Measurements from ENCODE around the gene ITGB5.
"Not testable (repeated sequence)": the region's sequence is repeated elsewhere in the genome, so short reads cannot be mapped to it uniquely, and the experiment has no call there.

Gene ITGB5

DNA sequence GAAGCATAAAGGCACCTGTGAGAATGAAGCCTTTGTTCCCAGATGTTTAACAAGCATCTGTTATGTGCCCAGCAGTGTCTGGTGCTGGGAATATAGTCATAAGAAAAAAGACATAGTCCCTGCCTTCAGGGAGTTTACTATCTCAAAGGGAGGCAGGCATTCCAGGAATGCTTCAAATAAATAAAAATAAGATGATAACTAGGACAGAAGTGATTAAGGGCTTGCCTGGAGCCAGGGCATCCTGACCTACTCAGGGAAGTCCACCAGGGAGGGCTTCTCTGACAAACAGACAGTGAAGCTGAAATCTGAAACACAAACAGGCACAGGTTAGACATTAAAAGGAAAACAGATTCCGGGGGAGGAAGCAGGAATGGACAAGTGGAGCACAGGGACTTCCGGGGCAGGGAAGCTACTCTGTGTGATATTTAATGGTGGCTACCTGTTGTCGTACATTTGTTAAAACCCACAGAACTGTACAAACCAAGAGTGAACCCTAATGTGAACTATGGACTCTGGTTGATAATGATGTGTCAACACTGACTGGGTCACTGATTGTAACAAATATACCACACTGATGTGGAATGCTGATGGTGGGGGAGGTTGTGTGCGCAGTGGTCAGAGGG, 53.3 kb downstream of the ITGB5 start:
- no peak for DNase-seq

DNA sequence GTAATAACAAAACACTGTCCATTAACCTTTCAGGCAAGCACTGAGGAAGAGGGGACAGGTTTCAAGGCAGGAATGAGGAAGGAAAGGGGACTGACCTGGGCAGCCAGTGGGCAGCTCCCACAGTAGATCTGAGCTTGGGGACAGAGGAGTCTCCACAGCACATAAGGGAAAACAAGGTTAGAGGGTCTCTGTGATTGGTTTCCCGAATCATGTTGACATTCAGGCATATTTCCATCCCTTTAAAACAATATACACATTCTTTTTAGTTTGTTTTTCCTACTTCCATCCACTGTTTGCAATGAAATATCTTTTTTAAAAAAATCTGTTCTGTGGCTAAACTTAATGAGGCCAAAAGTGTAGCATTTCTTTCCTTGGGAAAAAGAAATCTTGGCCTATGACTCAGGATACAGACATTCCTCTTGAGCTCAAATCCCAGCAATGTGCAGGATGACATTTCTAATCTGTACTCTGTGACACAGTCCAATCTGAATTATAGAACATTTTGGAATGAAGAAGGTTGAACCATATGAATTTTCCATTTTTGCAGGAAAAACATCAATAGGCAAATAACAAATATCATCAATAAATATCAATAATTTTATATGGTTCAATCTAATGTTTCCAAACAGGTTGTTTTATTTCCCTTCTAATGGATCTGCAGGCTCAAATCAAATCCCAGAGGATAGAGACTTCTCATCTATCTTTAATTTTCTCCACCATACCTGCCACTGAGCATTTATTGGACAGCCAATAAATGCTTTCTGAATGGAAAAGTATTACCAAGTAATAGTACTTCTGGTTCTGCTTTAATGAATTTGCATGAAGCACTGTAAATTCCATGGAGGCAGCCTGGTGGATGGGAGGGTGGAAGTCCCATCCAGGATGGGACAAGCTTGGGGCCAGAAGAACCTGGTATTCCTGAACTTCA, 54.1 kb downstream of the ITGB5 start:
- no peak for DNase-seq

DNA sequence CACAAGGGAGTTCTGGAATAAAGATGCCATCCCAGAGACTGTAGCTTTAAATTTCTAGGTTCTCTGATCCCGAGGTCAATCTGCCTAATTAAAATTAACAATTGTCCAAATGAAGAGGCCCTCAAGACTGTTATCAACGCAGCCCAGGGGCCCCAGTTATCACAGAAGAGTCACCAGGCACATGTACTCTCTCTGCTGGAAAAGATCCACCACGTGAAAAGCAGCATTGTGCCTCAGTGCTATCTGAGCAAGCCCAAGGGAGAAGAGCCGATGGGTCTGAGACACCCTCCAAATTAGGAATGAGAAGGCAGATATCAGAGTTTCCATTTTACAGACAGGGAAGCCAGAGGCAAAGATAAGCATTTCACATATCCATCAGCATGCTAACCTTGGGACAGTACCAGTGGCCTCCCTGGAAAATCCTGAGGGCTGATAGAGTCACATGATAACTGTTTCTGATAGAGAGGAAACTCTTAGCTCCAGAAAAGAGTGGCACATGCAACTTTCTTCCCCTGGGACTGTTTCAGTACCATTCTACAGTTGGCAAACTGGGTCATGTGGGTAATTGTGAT, 55.5 kb downstream of the ITGB5 start:
- DNase-seq: no peak

DNA sequence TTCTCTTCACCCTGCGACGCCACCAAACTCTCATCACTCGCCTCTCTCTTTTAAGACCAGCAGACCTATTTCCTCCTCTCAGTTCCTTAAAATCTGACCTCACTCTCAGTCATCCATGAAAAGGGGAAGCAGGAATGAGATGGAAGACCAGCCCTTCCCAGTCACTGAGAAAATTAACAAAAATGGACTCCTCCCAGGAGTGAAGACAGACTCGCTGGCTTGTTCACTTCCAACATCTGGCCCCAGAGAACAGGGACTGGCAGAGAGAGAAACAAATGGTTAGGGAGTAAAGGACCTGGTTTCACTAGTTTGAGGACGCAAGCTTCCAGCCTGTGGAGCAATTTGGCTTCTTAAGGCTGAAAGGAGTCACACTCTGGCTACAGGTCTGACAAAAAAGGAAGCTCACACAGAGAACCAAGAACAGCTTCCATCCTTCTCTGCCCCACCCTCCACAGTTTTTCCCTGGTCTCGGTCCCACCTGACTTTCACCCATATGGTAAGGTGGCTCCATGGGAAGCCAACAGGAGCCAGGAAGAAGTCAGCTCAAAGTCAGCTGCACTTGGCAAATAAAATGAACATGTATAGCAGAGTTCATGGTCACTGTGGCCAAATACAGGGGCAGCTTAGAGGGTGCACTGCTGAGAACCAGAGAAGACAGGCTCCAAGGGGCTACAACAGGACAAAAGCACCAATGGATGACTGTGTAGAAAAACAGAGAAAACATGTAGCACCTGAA, 57.2 kb downstream of the ITGB5 start:
- DNase-seq: no peak

DNA sequence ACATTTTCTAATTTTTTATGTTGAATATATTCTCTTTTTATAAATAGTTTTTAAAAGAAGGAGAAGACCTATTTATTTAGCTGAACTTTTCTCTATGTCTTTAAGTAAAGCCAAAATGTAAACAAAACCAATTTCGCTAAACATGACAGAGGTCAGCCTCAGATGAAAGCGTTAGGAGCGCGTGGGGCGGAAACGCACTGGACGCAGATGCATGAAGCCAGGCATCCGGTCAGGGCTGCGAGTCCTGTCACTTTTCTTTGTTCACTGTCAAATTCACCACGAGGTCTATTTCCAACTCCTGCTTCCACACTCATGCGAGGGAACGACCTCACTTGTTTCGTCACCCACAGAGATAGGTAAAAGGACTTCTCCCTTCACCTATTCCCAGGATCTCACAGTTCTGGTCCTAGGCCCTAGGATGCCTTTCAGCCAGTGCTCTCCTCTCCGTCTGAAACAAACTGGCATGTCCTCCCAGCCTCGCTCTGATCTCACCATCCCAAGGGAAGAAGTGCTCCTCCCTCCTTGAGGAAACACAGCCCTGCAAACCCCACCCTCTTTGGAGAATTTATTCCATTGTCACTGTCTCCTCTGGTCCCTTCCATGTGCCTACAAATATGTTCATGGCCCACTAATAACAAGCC, 57.9 kb downstream of the ITGB5 start:
- DNase-seq: no peak

DNA sequence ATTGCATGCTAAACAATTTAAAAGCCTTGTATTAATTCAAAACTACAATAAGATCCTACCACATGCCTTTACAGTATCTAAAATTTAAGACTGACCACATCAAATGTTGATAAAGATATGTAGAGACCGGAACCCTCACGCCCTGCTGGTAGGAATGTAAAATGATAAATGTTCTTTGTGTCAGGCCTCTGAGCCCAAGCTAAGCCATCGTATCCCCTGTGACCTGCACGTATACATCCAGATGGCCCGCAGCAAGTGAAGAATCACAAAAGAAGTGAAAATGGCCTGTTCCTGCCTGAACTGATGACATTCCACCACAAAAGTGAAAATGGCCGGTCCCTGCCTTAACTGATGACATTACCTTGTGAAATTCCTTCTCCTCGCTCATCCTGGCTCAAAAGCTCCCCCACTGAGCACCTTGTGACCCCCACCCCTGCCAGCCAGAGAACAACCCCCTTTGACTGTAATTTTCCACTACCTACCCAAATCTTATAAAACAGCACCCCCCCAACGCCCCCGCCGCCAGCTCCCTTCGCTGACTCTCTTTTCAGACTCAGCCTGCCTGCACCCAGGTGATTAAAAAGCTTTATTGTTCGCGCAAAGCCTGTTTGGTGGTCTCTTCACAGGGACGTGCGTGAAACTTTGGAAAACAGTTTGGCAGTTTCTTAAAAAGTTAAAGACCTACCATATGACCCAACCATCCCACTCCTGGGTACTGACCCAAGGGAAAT, 59.5 kb downstream of the ITGB5 start:
- not testable (repeated sequence) for DNase-seq

DNA sequence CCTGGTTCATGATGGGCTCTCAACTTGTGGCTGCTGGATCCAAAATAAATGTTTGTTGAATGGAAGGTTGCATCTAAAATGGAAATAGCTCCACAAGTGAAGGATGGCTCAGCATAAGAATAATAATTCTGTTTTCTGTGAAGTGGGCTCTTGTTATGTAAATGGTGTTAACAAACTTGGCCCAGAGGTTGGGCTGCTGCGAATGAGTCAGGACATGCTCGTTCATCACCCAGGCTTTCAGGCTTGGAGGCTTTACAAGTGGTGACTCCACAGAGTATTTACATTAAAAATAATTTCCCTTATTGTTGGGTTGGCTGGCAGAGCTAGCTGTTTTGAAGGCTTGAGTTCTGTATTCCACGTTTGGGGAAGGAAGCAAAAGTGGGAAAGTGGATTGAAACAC, 60.5 kb downstream of the ITGB5 start:
- no peak for DNase-seq

DNA sequence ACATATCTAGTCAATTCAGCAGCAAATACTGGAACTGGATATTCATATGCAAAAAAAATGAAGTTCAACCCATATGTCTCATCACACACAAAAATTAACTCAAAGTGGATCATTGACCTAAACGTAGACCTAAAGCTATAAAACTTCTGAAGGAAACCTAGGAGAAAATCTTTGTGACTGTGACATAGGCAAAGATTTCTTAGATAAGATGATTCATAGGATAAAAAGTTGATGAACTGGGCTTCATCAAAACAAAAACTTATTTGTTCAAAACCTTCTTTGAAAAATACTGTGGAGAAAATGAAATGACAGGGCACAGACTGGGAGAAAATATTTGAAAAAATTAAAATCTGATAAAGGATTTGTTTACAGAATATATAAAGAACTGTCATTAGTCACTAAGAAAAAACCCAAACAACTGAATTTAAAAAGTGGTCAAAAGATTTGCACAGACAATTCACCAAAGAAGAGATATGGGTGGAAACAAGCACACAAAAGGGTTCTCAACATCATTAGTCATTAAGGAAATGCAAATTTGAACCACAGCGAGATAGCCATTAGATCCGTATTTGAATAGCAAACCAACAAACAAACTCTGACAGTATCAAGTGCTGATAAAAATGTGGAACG, 62.8 kb downstream of the ITGB5 start:
- DNase-seq: no peak

DNA sequence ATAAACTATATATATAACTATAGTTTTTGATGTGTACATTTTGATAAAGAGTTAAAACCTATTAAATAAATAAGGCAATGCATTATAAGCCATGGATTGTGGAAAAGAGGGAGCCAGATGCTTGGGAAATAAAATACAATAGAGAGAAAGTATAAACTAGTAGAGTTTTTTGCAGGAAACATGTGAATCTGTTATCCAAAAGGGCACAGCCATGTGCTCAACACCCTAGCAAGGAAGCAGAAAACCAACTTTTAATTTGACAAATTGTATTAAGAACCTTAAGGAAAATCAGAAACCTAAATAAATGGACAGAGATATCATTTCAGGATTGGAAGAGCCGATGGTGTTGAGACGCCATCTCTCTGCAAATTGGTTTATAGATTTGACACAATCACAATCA, 63.5 kb downstream of the ITGB5 start:
- no peak for DNase-seq

DNA sequence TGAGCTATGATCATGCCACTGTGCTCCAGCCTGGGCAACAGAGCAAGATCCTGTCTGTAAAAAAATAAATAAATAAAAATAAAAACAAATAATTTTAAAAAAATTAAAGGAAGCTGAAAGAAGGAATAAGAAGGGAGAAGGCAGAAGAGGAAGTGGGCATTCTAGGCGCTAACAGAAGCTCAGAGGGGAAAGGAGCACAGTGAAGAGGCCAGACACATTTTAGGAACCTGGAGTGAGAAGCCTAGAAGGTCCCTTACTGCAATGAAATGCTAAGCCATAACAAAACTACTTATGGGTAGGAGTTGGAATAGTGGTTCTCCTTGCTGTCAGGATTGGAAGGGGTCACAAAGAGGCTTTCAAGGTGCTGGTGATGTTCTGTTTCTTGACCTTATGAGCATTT, 64.0 kb downstream of the ITGB5 start:
- DNase-seq: no peak

DNA sequence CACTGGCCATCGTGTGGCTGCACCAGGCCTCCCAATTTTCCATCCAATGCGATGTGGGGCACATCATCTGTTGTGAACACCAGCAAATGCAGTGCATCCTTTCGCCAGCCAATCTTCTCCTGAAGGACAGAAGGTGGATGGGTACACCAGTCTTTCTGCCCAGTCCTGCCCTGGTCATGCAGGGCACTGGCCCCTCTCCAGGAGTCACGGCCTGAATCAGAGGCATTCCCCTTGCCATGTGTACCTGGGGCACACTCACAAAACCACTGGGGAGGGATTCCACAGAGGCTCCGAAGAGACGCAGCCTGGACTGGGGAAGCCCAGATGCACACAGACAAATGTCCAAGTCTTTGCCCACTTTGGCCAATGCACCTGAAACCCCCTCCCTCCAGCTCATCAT, 65.8 kb downstream of the ITGB5 start:
- no peak for DNase-seq

DNA sequence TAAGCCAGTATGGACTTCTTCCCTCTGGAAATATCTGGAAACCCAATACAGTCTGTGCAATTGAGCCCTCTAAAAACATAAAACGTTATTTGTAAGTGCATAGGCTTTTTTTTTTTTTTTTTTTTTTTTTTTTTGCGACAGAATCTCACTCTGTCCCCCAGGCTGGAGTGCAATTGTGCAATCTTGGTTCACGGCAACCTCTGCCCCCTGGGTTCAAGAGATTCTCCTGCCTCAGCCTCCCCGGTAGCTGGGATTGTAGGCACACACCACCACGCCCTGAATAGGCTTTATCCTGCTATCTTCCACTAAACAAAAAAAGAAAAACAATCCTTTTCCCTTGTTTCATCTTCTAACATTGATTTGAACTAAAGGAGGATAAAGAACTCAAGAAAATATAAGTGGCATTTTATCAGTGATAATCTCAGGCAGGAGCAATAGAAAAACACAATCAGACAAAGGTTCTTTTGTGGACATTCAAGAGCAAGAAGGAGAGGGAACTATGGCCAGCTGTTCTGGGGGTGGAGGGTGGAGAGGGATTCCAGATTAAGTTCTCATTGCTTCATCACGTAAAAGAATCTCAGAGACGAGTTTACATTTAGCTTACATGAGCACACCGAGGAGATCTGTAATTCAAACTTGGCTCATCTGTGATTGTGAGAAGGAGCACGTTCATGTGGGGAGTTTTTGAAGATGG, 68.6 kb downstream of the ITGB5 start:
- no peak for DNase-seq

DNA sequence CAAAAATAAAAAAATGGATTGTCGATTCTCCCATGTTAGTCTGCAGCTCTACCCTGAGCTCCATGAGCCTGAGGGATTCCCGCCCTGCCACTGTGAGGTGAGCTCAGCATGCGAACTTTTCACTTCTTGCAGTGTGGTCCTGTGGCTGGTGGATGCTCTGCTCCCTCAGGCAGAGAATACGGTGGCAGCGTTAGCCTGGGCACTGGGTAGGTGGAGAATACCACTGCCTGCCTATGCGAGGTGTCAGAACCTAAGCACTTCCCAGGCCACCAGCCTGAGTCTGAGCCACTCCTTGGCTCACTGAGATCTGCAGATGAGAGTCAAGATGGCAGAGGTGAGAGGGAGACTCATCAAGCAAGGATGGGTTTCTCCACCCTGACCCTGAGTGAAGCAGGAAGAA, 70.1 kb downstream of the ITGB5 start:
- DNase-seq: no peak

DNA sequence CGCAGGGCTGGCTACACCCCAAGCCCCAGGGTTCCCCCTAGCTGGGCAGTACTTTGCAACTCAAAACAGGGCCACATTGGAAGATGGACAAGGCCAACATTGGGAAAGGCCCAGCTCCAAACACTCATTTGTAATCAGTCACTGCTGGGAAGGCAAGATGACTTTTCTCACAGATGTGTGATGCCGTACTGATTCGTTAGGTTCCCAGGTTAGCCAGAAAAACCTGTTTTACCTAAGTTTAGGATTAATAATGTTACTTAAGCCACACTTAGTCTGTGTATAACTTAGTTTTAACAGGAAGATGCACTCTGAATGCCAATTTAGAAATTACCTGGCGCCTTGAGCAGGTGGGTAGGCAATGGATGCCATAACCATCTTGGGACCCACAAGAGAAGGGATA, 71.0 kb downstream of the ITGB5 start:
- no peak for DNase-seq

DNA sequence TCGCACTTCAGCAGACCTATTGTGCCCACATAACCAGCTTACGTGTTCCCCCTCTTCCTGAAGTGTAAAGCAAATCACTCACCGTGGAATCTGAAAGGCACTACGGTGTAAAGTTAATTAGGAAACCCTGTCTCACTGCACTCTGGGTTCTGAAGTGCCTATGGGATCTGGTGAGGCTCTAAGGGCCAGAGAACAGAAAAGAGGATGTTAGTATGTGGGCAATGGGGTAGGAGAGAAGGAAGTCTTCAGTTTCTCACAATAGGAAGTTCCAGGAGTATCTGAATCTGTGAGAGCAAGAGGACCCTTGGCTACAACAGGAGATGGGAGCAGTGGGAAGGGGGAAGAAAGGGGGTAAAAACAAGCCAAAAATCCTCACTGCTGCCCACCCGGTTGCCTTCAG, 71.4 kb downstream of the ITGB5 start:
- DNase-seq: no peak

DNA sequence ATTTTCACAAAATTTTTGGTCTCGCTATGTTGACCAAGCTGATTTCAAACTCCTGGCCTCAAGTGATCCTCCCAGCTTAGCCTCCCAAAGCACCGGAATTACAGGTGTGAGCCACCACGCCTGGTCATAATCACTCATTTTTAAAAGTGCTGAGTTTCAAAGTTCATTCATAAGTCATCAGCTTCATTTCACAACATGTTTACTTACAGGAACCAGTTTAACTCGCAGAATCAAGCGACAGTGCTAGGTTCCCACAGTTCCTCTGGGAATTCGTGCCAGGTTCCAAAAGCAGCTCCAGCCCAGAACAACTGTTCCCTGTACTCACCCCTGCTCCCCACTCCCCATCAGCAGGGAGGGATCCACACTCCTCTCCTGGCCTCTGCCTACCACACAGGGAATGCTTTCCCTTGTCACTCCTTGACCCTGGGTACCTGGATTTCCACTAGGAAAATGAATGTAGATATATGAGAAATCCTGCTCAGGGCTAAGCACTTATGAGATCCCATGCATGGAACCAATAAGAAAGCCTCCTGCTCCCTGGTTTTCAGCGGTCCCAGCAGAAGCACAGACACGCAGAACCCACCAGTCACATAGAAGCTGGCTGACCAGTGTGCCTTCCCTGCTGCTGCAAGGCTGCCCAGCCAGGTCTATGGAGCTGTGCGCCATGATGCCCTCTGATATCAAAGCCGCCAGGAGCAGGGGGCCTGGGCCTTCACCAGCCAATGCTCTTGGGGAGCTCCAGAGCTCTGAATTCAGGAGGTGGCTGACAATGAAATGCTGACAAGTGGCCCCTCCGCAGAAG, 72.3 kb downstream of the ITGB5 start:
- no peak for DNase-seq

DNA sequence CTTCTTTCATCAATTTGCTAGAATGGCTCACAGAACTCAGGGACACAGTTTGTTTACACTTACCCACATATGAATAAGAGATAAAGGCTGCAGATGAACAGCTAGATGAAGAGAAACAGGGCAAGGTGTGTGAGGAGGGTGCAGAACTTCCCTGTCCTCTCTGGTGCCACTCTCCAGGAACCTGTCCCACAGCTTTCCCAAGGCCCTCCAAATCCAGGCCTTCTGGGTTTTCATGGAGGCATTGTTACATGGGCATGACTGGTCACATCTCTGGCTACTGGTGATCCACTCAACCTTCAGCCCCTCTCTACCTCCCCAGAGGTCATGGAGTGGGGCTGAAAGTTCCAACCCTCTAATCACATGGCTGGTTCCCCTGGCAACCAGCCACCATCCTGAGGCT, 73.6 kb downstream of the ITGB5 start:
- DNase-seq: no peak

DNA sequence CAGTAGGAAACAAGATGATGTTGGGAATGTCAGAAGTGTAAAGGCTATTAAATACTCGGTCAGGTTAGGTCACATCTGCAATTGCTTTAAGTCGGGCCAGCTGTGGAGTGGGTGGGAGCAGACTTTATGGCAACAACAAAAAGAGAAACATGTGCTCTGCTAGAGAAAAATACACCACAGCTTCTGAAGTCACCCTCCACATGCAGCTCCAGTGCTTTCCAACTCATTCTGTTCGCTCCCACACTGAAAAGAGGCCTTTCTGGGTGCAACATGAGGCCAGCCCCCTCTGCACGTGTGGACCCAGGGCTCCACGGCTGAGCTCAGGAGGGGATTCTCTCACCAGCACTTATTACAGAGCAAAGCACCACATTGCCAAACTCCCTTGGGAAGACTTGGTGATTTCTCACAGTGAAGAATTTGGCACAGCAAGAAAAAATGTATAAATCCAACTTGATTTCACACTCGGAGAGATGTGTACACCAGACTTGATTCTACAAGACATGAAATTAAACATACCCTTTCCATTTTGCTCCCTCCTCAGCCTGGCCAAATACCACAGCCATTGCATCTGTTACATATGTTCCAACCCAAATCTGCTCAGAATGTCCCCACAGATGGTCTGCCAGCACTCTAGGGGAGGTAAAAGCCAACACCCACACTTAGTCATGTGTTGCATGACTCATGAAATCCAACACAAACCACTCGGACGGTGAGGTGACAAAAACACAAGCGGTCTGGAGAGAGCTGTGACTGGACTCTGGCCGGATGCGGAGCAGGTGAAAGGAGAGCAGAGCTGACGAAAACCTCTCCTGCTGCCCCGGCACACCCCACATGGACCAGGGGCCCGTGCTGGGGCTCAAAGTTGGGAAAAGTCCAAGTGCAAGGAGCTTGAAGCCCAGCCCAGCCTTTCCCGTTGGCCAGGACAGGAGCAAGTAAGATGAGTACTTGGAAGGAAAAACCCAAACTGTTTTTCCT, 74.6 kb downstream of the ITGB5 start:
- DNase-seq: no peak

DNA sequence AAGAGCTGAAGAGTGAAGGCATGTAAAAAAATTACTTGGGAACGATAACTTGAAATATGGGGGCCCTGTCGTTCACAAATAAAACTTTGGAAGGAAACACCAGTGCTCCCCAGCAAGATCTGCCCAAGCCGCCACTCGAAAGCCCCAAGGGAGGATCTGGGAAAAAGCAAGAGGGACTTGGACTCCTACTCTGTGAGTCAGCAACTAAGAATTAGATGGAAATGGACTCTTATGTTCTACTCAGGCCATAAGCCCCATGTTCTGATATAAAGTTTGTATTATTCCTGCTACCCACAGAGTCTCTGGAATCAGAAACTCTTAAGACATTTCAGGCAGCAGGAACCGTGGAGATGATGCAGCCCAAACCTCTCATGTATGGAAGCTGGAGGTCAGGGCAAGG, 75.7 kb downstream of the ITGB5 start:
- DNase-seq: no peak

Data from effector CD8-positive, alpha-beta T cell (primary cell).